ENCODE data around the gene RHEB.
"Not testable (repeated sequence)": the region's sequence is repeated elsewhere in the genome, so short reads cannot be mapped to it uniquely, and the experiment has no call there.

The RHEB gene

DNA sequence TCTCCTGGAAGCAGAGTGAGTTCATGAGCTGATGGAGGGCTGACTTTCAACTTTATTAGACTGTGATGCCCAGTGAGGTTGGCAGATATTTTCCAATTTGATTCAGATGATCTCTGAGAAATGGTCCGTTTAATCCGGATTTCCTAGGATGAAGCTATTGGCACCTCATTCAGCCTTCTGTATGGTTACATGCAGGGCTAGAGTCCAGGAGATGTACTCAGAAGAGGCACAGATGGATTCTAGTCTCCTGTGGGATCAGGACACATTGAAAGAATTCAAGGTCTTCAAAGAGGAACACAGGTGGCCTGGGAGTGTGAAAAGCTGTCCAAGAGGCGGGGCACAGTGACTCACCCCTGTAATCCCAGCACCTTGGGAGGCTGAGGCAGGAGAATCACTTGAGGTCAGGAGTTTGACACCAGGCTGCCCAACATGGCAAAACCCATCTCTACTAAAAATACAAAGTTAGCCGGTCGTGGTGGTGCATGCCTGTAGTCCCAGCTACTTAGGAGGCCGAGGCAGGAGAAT lies 23.0 kb upstream of the RHEB start:
- H3K4me3 Mint-ChIP-seq = no peak overlapping the region
- H3K36me3 Mint-ChIP-seq = no peaks in the 10 kb centered on the region
- ATAC-seq (replicated peaks) = no peak
- peaks cover 0 to 3% of the 10 kb centered on the region in 2 donors for H3K4me1 Mint-ChIP-seq
- no peak for DNase-seq
- peak overlapping the region; percentile 37 for H3K27ac Mint-ChIP-seq
- H3K9me3 Mint-ChIP-seq = no peaks in the 10 kb centered on the region
- H3K27me3 Mint-ChIP-seq = peaks cover 32 to 41% of the 10 kb centered on the region in 2 donors

DNA sequence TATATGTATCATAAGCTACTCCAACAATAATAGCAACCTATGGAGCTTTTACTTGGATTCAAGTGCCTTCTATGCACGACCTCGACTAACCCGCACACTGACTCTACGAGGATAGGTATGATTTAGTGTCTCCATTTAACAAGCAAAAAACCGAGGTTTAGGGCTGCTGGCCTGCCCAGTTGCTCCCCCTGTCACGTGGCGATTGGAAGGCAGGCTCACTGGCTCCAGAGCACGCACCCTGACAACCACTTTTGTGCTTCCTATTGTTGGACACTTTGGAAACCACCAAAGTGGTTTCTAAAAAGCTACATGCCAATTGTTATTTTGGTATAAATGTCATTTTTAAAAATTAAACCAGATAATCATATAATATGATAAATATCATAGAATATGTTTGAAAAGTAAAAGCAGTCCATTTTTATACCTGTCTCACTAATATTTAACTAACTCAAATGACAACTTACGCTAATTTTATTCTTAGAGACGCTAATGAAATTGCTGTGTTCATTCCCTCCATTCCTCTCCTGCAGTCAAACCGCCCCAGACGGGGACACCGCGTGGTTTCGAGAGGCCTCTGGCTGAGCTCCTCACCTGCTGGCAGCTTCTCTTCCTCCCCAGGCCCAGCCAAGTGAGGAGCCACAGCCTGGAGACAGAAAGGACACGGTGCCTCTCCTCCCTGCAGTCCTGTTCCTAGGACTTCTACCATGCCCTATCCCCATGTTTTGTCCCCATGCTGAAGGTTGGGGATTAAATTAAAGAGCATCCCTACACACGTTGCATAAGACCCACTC lies 22.2 kb upstream of the RHEB start:
- Mint-ChIP-seq H3K36me3 (peaks cover 0 to under 1% of the 10 kb centered on the region in 2 donors), H3K27me3 (peaks cover 33 to 48% of the 10 kb centered on the region in 2 donors), H3K4me1 (peaks cover 0 to 3% of the 10 kb centered on the region in 2 donors), H3K9me3 (peaks cover 0 to 2% of the 10 kb centered on the region in 2 donors), H3K27ac (no peak overlapping the region), H3K4me3 (no peak overlapping the region)
- DNase-seq (no peak), ATAC-seq (replicated peaks) (no peak)

DNA sequence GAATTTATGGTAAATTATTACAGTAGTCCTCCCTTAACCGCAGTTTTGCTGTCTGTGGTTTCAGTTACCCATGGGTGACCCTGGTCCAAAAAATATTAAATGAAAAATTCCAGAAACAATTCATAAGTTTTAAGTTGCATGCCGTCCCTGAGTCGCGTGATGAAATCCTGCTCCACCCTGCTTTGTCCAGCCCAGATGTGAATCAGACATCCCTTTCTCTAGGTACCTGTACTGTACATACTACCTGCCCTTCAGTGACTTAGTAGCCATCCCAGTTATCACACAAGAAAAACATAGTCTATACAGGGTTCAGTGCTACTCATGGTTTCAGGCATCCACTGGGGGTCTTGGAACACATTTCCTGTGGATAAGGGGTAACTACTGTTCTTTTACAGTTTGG lies 20.5 kb upstream of the RHEB start:
- Mint-ChIP-seq H3K9me3 (peaks cover 7 to 8% of the 10 kb centered on the region in 2 donors), H3K27ac (no peak overlapping the region), H3K4me3 (no peak overlapping the region), H3K27me3 (peaks cover 32 to 53% of the 10 kb centered on the region in 2 donors), H3K4me1 (peaks cover 0 to 3% of the 10 kb centered on the region in 2 donors), H3K36me3 (peaks cover 4 to 6% of the 10 kb centered on the region in 2 donors)
- ATAC-seq (replicated peaks) (no peak), DNase-seq (no peak)

DNA sequence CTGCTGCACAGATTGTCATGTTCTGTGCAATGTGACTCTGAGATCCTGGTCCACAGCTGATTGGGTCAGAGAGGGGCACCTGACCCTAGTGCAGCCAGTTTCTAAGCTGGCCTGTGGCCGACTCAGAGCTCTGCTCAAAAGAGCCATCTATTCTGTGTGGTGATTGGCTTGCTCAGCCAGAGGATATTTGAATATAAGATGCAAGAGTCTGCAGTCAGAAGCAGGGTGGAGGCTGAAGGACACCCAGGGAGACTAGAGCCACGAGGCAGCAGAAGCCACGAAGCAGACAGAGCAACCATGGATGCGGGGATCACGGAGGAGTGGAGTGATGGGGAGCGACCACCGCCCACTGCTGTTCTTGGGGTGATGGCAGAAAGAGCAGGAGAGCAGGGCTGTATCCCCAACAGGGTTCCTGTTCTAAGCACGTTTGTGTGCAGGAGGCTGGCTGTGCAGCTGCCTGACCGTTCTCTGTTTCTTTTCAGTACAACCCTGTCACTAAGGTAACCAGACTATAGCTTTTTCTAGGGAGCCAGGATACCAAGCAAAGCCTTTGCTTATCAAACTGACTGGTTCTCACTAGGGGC lies 19.5 kb upstream of the RHEB start:
- Mint-ChIP-seq H3K4me3 (no peak overlapping the region), H3K4me1 (peaks cover 0 to 3% of the 10 kb centered on the region in 2 donors), H3K36me3 (peaks cover 4 to 6% of the 10 kb centered on the region in 2 donors), H3K27ac (no peak overlapping the region), H3K27me3 (peaks cover 29 to 49% of the 10 kb centered on the region in 2 donors), H3K9me3 (peaks cover 7 to 8% of the 10 kb centered on the region in 2 donors)
- no peak for DNase-seq
- peak; percentile 54 to 93 for ATAC-seq (replicated peaks)

DNA sequence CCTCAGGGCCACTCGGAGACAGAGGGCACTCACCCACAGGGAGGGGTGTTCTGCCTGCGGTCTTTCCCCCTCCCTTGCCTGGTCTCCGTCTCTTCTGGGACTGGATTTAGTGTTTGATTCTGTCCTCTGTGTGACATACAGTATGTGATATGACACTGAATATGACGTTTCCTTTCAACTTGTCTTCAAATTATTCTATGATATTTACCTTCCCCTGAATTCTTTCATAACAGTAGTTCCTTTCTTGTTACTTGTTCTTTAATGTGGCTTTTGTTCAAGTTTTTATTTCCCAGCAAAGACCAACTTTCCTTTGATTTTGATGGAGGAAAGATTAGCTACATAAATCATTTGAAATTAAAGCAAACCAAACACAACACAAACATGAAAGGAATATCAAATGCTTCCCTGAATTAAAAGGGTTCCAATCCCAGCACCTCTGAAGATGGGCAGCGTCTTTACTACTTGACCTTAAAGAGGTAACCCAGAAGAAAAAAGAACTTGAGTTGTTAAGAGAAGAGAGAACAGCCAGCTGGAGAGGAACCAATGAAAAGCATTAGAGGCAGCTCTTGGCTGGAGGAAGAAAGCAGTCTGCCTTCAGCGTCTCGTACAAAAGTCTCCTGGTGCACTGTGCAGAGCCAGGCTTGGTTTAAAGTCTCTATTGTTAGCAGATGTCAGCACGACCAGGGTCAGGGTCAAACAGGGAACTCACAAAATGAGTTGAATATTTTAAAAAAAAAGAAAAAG lies 18.3 kb upstream of the RHEB start:
- H3K36me3 Mint-ChIP-seq = peaks cover 4 to 9% of the 10 kb centered on the region in 2 donors
- H3K27ac Mint-ChIP-seq = no peak overlapping the region
- ATAC-seq (replicated peaks) (no peak), DNase-seq (no peak)
- H3K4me1 Mint-ChIP-seq = peaks cover 0 to 3% of the 10 kb centered on the region in 2 donors
- H3K9me3 Mint-ChIP-seq = peaks cover 8 to 9% of the 10 kb centered on the region in 2 donors
- H3K4me3 Mint-ChIP-seq = no peak overlapping the region
- H3K27me3 Mint-ChIP-seq = peaks cover 39 to 50% of the 10 kb centered on the region in 2 donors

DNA sequence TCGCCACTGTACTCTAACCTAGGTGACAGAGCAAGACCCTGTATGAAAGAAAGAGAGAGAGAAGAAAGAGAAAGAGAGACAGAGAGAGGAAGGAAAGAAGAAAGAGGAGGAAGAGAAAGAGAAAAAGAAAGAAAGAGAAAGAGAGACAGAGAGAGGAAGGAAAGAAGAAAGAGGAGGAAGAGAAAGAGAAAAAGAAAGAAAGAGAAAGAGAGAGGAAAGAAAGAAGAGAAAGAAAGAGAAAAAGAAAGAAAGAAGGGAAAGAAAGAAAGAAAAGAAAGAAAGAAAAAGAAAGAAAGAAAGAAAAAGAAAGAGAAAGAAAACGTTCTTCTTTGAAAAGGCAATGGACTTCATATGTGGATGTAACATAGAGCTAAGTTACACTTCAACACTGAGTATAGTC lies 16.5 kb upstream of the RHEB start:
- H3K36me3 Mint-ChIP-seq = peaks cover 4 to 15% of the 10 kb centered on the region in 2 donors
- not testable (repeated sequence) for H3K27ac Mint-ChIP-seq; H3K4me3 Mint-ChIP-seq; DNase-seq; H3K4me1 Mint-ChIP-seq; ATAC-seq (replicated peaks)
- peaks cover 12 to 18% of the 10 kb centered on the region in 2 donors for H3K9me3 Mint-ChIP-seq
- H3K27me3 Mint-ChIP-seq = peaks cover 35 to 42% of the 10 kb centered on the region in 2 donors

DNA sequence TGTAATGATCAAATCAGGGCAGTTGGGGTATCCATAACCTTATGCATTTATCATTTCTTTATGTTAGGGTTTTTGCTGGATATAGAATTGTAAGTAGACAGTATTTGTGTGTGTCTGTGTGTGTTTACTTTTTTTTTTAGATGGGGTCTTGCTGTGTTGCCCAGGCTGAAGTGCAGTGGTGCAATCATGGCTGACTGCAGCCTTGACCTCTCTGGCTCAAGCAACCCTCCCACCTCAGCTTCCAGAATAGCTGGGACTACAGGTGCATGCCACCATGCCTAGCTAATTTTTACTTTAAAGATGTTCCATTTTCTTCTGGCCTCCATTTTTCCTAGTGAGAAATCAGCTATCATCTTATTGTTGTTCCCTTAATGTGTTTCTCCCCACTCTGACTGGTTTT lies 10.1 kb upstream of the RHEB start:
- H3K4me1 Mint-ChIP-seq = no peaks in the 10 kb centered on the region
- H3K4me3 Mint-ChIP-seq = no peak overlapping the region
- no peak overlapping the region for H3K27ac Mint-ChIP-seq
- H3K27me3 Mint-ChIP-seq = peaks cover 7 to 20% of the 10 kb centered on the region in 2 donors
- DNase-seq (no peak), ATAC-seq (replicated peaks) (no peak)
- peaks cover 16 to 19% of the 10 kb centered on the region in 2 donors for H3K9me3 Mint-ChIP-seq
- peaks cover 5 to 13% of the 10 kb centered on the region in 2 donors for H3K36me3 Mint-ChIP-seq

DNA sequence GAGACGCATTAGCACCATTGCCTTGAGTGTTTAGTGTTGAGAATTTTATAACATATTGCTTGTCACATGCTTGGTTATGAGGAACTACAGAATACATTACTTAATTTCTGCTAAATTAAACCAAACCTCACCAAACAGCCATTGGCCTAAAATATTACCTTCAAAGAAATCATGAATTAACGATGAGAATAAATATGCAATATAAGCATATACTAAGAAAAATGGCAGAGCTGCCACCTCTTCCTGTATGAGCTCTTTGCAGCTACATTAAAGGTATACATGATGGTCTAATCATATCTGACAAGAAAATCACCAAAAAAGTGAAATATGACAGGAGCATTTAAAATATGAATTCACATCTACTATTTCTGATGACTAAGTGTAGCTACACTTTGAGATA lies 5.2 kb upstream of the RHEB start:
- Mint-ChIP-seq H3K27me3 (peaks cover 5 to 7% of the 10 kb centered on the region in 2 donors), H3K4me3 (no peak overlapping the region), H3K9me3 (peaks cover 3 to 4% of the 10 kb centered on the region in 2 donors), H3K4me1 (peaks cover 3 to 4% of the 10 kb centered on the region in 2 donors), H3K27ac (no peak overlapping the region), H3K36me3 (peaks cover 0 to 1% of the 10 kb centered on the region in 2 donors)
- ATAC-seq (replicated peaks) = no peak
- DNase-seq = no peak

DNA sequence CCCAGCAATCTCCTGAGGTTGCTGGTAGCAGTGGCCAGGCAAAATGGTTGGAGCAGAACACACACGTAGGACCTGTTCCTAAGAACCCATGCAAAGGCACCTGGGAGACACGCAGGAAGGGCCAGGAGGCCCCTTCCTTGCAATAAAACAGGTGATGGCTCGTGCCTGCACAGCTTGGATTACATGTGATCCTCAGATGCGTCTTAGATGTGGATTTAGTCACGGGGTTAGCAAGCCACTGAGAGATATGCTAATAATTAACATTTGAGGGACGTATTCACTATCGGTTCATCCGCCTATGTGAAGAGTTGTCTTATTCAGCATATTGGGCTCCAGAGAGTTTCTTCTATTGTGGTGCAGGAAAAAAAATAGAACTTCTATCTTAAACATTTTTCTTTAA lies 4.6 kb upstream of the RHEB start:
- H3K4me3 Mint-ChIP-seq = no peak overlapping the region
- DNase-seq = no peak
- H3K36me3 Mint-ChIP-seq = peaks cover 0 to 1% of the 10 kb centered on the region in 2 donors
- H3K27ac Mint-ChIP-seq = no peak overlapping the region
- H3K4me1 Mint-ChIP-seq = peaks cover 3 to 4% of the 10 kb centered on the region in 2 donors
- H3K27me3 Mint-ChIP-seq = peaks cover 5 to 7% of the 10 kb centered on the region in 2 donors
- no peak for ATAC-seq (replicated peaks)
- peaks cover 0 to 4% of the 10 kb centered on the region in 2 donors for H3K9me3 Mint-ChIP-seq

DNA sequence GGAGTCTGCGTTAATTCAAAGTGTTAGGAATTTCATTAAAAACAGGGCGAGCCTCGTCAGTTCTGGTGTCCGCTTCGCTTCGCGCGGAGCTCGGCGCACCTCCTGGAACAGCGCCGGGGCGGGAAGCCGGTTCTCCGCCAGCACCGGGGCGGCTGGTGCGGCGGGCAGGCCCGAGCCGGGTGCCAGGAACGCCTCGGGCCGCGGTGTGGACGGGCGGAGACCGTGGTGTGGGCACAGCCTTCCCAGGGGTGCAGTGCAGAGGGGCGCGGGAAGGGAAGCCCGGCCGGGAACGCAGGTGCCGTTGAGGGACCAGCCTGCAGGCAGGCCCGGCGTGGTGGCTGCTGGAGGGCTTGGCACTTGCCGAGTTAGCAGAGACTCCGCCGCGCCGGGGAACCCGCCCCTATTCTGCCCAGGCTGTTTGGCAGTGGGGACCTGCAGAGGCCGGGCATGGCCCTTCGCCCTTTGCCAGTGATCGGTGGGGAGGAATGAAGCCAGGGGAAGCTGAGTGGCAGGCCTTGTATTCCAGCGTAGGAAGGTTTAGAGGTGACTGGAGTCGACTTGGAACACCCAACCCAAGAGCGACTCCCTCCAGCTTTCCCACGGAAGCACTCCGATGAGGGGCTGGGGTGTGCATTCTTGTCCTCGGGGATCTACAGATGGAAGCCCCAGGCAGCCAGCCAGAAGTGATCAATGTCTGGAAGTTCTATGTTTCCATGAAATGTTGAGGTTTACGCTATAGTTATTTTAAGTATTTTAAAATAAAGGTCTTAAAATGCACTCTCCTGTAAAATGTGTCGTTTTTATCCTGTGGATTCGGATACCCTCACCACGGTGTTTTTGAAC lies 945 bp upstream of the RHEB start:
- Mint-ChIP-seq H3K36me3 (peaks cover 10 to 17% of the 10 kb centered on the region in 2 donors), H3K4me3 (peak overlapping the region; percentile 85 to 92), H3K4me1 (peaks cover 21 to 34% of the 10 kb centered on the region in 2 donors), H3K27me3 (peaks cover 0 to 7% of the 10 kb centered on the region in 2 donors), H3K9me3 (no peaks in the 10 kb centered on the region), H3K27ac (peak overlapping the region; percentile 87)
- DNase-seq (peak; percentile 36), ATAC-seq (replicated peaks) (peak; percentile 3 to 4)

DNA sequence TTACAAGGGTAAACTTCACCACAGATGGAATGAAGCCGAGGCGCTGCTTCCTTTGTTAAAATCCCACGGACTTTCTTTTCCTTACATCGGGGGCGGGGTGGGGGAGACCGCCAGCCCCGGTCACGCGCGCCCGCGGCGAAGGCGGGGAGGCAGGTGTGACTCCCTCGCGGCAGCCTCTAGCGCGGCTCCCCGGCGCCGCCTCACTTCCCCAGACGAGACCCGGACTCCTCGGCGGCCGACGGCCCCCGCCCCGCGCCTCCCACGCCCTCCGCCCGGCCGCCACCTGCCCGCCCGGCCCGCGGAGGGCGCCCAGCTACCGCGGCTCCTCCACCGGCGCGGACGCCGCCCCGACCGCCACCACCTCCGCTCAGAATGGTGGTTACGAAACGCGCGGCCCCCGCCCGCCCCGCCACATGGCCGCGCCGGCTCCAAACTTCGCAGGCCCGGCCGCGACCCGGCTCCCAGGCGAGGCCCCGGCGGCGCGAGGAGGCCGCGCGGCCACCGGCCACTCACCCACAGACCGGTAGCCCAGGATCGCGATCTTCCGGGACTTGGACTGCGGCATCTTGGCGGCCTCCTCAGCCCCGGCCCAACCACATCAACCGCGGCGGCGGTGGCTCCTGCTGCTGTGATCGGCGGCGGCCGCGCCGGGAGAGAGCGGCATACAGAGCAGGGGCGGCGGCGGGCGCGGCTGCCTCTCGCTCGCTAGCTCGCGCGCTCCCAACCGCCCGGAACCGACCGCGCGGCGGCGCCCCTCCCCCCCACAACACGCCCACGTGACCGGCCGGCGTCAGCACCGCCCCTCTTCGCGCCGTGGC lies 539 bp downstream of the RHEB start:
- ATAC-seq (replicated peaks) (peak; percentile 66 to 76), DNase-seq (peak; percentile 50)
- peaks cover 12 to 22% of the 10 kb centered on the region in 2 donors for H3K36me3 Mint-ChIP-seq
- not testable (repeated sequence) for H3K27me3 Mint-ChIP-seq, H3K9me3 Mint-ChIP-seq
- peak overlapping the region; percentile 94 for H3K27ac Mint-ChIP-seq
- peaks cover 27 to 45% of the 10 kb centered on the region in 2 donors for H3K4me1 Mint-ChIP-seq
- H3K4me3 Mint-ChIP-seq = peak overlapping the region; percentile 85 to 92

DNA sequence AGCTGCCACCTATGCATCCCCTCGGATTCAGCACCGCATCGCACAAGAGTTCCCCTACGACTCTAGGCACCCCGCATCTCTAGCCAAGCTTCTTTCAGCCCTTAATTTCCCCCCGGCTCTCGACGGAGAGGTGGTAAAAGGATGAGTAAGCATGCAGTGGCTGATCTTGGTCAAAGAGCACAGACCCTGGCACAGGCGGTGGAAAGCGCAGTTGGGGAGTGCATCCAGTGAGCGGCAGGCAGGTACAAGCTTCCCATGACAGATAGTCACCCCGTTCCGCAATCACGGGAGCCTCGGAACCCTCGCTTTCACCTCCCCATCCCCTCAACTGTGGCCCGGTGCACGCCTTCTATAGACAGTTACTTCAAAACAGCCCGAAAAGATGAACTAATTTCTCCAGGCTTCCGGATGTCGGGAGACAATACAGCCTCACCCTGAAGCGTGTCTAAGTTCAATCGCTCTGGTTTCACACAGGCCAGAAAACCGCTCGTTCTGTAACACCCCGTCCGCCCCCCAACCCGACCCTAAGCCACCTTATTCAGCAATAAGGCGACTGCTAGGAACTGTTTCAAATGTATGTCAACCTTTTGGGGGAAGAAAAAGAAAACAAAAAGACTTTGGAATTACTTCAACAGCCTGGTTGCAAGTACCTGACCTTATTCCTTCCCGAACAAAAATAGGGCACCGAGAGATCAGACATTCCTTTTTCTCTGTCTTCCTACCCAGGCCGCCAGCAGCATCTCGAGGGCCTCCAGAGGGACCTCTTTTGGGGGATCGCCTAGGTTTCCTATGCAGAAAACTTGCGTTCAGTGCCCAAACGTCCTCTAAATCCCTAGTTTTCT lies 1.4 kb downstream of the RHEB start:
- no peaks in the 10 kb centered on the region for H3K9me3 Mint-ChIP-seq
- peak overlapping the region; percentile 85 to 92 for H3K4me3 Mint-ChIP-seq
- H3K27me3 Mint-ChIP-seq = peaks cover 0 to 4% of the 10 kb centered on the region in 2 donors
- peak overlapping the region; percentile 94 for H3K27ac Mint-ChIP-seq
- peaks cover 27 to 45% of the 10 kb centered on the region in 2 donors for H3K4me1 Mint-ChIP-seq
- DNase-seq (peak; percentile 16), ATAC-seq (replicated peaks) (peak in 1 of 2 donors; percentile 6)
- H3K36me3 Mint-ChIP-seq = peaks cover 12 to 27% of the 10 kb centered on the region in 2 donors

Measured in stimulated activated naive B cell treated with anti-CD40 and anti-IgM and Interleukin-4, amounts not matched to agents 10 μg/mL and 1 μg/mL and 100 μg/mL, for 72 hours (primary cell).